ENCODE data around the gene SPRED2. TPM values are rescaled to one million over a fixed set of nuclear protein-coding genes. Genes with fewer than 3 reads are reported as not detected.

Gene SPRED2
- total and polyA plus RNA-seq, 2 of the 8 experiments (the other 6 are each of a cell fraction or from before 2014, with no cell fraction given) = 15.3 to 22.5 TPM

GRCh38 chr2:65276609-65277008 is 155.8 kb downstream of the SPRED2 start:
- no peak overlapping the region for H3K23ac ChIP-seq (ENCODE audit: insufficient read length)
- H3K23me2 ChIP-seq (ENCODE audit: low read depth, low read length) = no peaks in the 10 kb centered on the region
- POLR2A ChIA-PET (ENCODE audit: partially characterized antibody) = interaction anchor here (0.6 to 1.3 kb wide), 4 partner anchors 14 to 160 kb away, joined by 3 to 4 read pairs (median 4); no protein-coding TSS in a partner anchor
- DNase-seq (ENCODE audit: low read depth in 1 of 2, low spot score in 2 of 2) = no peak
- H3K9me3 ChIP-seq (ENCODE audit: insufficient read depth in 2 of 2, low read depth in 1 of 2, low read length in 1 of 2) = no peaks in the 10 kb centered on the region
- H3K9ac ChIP-seq (replicated peaks in 1 of 4; ENCODE audit: extremely low read depth in 1 of 4, low read depth in 3 of 4, low read length in 3 of 4) = no peak overlapping the region
- peaks cover 0 to 8% (median 3%) of the 10 kb centered on the region in 4 experiments; a peak in 2 of 8 replicates for H3K36me3 ChIP-seq (ENCODE audit: control insufficient read depth in 2 of 4, insufficient read depth in 4 of 4, low read length in 3 of 4)
- CTCF ChIA-PET (ENCODE audit: partially characterized antibody) = interaction anchor here (1.0 to 2.1 kb wide), 5 partner anchors 9 to 205 kb away, joined by 3 to 8 read pairs (median 5); no protein-coding TSS in a partner anchor
- no peak overlapping the region for H2AFZ ChIP-seq (ENCODE audit: low read length)
- no peak overlapping the region for H3K4ac ChIP-seq (replicated peaks; ENCODE audit: insufficient read length, low read depth, low read length)
- H3K27me3 ChIP-seq (replicated peaks in 1 of 4; ENCODE audit: control insufficient read depth in 3 of 4, extremely low read depth in 1 of 4, insufficient read depth in 3 of 4, low read length in 3 of 4) = peaks cover 44 to 89% (median 83%) of the 10 kb centered on the region in 4 experiments
- H2BK12ac ChIP-seq (ENCODE audit: low read depth, low read length) = no peak overlapping the region
- no peak overlapping the region for H2BK20ac ChIP-seq (ENCODE audit: low read length)
- no peak overlapping the region for H3K14ac ChIP-seq (ENCODE audit: insufficient read length)
- H3K18ac ChIP-seq (ENCODE audit: extremely low read depth, low read length) = no peak overlapping the region
- H4K20me1 ChIP-seq (replicated peaks in 1 of 2; ENCODE audit: control insufficient read depth in 1 of 2, insufficient read depth in 2 of 2, low read length in 2 of 2) = peaks cover 2 to 16% of the 10 kb centered on the region in 2 experiments
- no peak overlapping the region for H4K8ac ChIP-seq (ENCODE audit: extremely low read depth, insufficient read depth, low read length)
- no peak overlapping the region for H2AK5ac ChIP-seq (ENCODE audit: low read depth, low read length)
- 0 out of 7 replicates have a peak, but pooled peaks cover 0 to 1% (median 0%) of the 10 kb centered on the region in 4 experiments for H3K4me1 ChIP-seq (replicated peaks in 1 of 4; ENCODE audit: control insufficient read depth in 3 of 4, insufficient read depth in 4 of 4, low read length in 3 of 4)
- TF ChIP-seq ASH2L (IDR thresholded peaks at IDR 0.05; ENCODE audit: low read length) = no peak
- TF ChIP-seq RBBP5 (IDR thresholded peaks at IDR 0.05; ENCODE audit: borderline replicate concordance, low read depth, low read length) = no peak
- no peak for TF ChIP-seq YY1 (IDR thresholded peaks at IDR 0.05; ENCODE audit: low read depth, low read length)
- no peak for TF ChIP-seq SAP30 (IDR thresholded peaks at IDR 0.05; ENCODE audit: insufficient read depth, insufficient replicate concordance, low read length)
- H2BK5ac ChIP-seq (ENCODE audit: low read depth, low read length) = no peak overlapping the region
- H3K27ac ChIP-seq (ENCODE audit: low read depth, low read length) = no peak overlapping the region
- H4K5ac ChIP-seq (ENCODE audit: insufficient read length, low read depth, low read length) = no peak overlapping the region
- no peak overlapping the region for H3K4me3 ChIP-seq (ENCODE audit: extremely low read depth in 1 of 4, insufficient read depth in 2 of 4, low read depth in 3 of 4, low read length in 4 of 4)
- no peak overlapping the region for H4K91ac ChIP-seq (replicated peaks; ENCODE audit: insufficient read length, low read length)
- no peak overlapping the region for H3K56ac ChIP-seq (replicated peaks; ENCODE audit: insufficient read length, low read depth, low read length)
- no peaks in the 10 kb centered on the region for H3K79me1 ChIP-seq (ENCODE audit: low read depth, low read length)
- FAIRE-seq = no peak
- H2BK120ac ChIP-seq (replicated peaks; ENCODE audit: low read depth, low read length) = no peak overlapping the region
- 87% methylated on average over 5 of the region's 5 CpGs; no CpG with 5 or more reads in 1 of the 2 experiments for WGBS, 2 experiments (ENCODE audit: extremely low coverage in 1 of 2, insufficient coverage in 1 of 2, insufficient read length in 1 of 2, insufficient replicate concordance in 2 of 2, low coverage in 1 of 2, low lambda C conversion rate in 2 of 2, missing lambda C conversion rate in 1 of 2)
- H2BK15ac ChIP-seq (ENCODE audit: low read length) = no peak overlapping the region
- no peaks in the 10 kb centered on the region for H3K79me2 ChIP-seq (ENCODE audit: control insufficient read depth in 1 of 2, insufficient read depth in 2 of 2, low read length in 2 of 2)
- no peak overlapping the region for H3K4me2 ChIP-seq (ENCODE audit: insufficient read depth in 1 of 2, low read depth in 2 of 2, low read length in 2 of 2)

Data from H1 (cell line).